NCI-H526 (cell line): Measurements from ENCODE around the gene VANGL2.

Experiments
- DNase-seq, 2 experiments: peaks; one replicate each; lab custom pipeline; 2025; lab: John Stamatoyannopoulos, UW

Gene VANGL2

DNA sequence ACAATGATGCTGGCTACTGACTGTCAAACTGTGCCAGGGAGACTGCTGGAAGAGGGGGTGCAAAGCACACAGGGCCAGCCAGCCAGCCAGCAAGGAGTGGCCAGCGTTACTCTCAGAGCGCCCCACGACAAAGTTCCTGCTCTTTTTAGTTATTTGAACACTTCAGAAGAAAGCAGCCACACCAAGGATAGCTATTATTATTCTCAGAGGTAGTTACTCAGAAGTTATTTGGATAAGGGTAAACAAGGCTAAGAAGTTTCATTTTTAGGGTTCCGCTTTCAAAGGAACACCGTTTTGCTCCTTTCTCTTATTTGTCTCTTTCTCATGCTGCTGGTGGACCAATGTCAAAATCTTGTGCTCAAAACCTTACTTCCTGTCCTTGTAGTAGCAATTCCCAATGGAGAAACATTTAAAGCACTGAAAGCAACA, 59.9 kb downstream of the VANGL2 start:
- no peak for DNase-seq

DNA sequence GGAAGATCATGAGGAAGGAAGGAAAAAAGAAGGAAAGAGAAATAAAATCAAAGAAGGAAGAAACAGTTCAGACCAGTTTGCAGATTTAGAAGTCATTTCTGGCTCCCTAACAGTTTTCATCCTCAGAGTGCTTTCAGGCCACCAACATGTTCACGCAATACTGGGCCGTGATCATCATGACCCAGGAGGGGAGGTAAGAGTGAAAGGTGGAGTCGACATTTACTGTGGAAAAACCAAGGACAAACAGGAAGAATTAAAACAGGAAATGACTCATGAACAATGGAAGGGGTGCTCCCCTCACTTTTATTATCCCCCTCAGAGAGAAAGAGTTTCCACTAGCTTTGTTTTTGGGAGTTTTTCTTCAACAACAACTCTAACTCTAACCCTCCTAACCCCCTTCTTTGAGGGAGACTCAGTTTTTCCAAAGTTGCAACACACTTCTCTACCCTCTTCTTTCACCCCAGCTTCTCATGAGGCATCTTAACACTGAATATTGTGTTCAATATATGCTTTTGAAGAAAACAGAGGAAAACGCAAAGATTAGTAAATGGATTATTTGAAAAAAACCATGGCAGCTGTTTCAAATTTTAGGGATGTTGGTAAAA, 60.4 kb downstream of the VANGL2 start:
- no peak for DNase-seq

GRCh38 chr1:160465123-160465522, 64.8 kb downstream of the VANGL2 start:
- peak; percentile 67 to 85 for DNase-seq

DNA sequence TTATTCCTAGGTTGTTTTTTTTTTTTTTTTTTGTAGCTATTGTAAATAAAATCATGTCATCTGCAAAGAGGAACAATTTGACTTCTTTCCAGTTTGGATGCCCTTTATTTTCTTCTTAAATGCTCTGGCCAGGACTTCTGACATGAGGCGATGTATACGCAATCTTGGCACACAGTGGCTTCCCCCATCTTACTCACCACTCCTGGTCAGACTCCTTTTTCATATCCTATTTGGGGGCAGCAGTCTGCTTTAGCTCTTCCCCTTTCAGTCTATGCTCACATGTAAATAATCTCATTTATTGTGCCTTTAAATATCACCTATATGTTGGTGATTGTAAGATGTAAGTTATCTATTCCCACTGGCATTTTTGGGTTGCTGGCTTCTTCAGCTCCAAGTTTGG, 66.6 kb downstream of the VANGL2 start:
- no peak for DNase-seq

- DNase-seq, result no peak
Measured at GRCh38 chr1:160467576-160467975, 67.2 kb downstream of the VANGL2 start.

- DNase-seq, result no peak
Measured at GRCh38 chr1:160471253-160471652, 70.9 kb downstream of the VANGL2 start.

DNA sequence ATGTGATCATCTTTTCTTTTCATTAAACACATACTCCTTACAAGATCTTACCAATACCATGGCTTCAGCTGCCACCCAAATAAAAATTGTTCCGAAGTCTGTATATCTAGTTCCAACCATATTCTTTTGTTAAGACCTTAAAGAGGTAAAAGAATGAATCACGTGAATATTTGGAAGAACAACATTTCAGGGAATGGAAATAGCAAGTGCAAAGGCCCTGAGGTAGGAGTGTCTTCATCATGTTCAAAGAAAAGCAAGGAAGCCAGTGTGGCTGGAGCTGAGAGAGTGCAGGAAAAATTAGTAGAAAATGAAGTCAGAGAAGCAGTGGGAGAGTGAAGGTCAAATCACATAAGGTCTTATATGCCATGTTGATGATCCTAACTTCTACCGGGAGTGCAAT, 71.7 kb downstream of the VANGL2 start:
- DNase-seq, result no peak

GRCh38 chr1:160474392-160475242, 74.3 kb downstream of the VANGL2 start:
- DNase-seq, result no peak
